GM21526 (cell line): Measurements from ENCODE around the gene PMPCA.
A peak's percentile ranks its signal among the peaks of the same experiment; 100 is the strongest.
"Not testable (repeated sequence)": the region's sequence is repeated elsewhere in the genome, so short reads cannot be mapped to it uniquely, and the experiment has no call there.

Experiments used
- ATAC-seq: cut with Tn5 transposase; IDR thresholded peaks from one replicate; pipeline ENCODE4 v1.9.1; 2021; ENCODE audit warnings: moderate library complexity; ENCODE audit not compliant: unreplicated experiment, low FRiP score

The PMPCA gene

GRCh38 chr9:136393531-136393930, 16.9 kb upstream of the PMPCA start:
- ATAC-seq = no peak

GRCh38 chr9:136394312-136395019, 16.0 kb upstream of the PMPCA start:
- no peak for ATAC-seq

GRCh38 chr9:136395020-136395340, 15.5 kb upstream of the PMPCA start:
- no peak for ATAC-seq

- ATAC-seq = no peak
Measured at GRCh38 chr9:136395345-136396218, 14.9 kb upstream of the PMPCA start.

GRCh38 chr9:136396219-136396515, 14.3 kb upstream of the PMPCA start:
- no peak for ATAC-seq

GRCh38 chr9:136397643-136398042, 12.8 kb upstream of the PMPCA start:
- ATAC-seq = no peak

- no peak for ATAC-seq
Measured at GRCh38 chr9:136398286-136398685, 12.2 kb upstream of the PMPCA start.

GRCh38 chr9:136399176-136400037, 11.1 kb upstream of the PMPCA start:
- ATAC-seq = no peak

- ATAC-seq = peak; percentile 66
Measured at GRCh38 chr9:136400038-136400834, 10.2 kb upstream of the PMPCA start, which contains the start of gene SNAPC4. Gene SNAPC4 (minus strand): TSS chr9:136400170. CDS start chr9:136398428, 1,742 bp downstream.

GRCh38 chr9:136401173-136401922, 9.1 kb upstream of the PMPCA start:
- no peak for ATAC-seq

- ATAC-seq = no peak
Measured at GRCh38 chr9:136402067-136402466, 8.4 kb upstream of the PMPCA start.

GRCh38 chr9:136403538-136403914, 6.9 kb upstream of the PMPCA start:
- ATAC-seq = no peak

- no peak for ATAC-seq
Measured at GRCh38 chr9:136403915-136404800, 6.3 kb upstream of the PMPCA start.

GRCh38 chr9:136404801-136405136, 5.7 kb upstream of the PMPCA start:
- ATAC-seq = no peak

GRCh38 chr9:136405481-136405880, 5.0 kb upstream of the PMPCA start:
- ATAC-seq = no peak

- ATAC-seq = not testable (repeated sequence)
Measured at GRCh38 chr9:136405904-136406303, 4.6 kb upstream of the PMPCA start.

GRCh38 chr9:136407061-136407460, 3.4 kb upstream of the PMPCA start:
- not testable (repeated sequence) for ATAC-seq

- no peak for ATAC-seq
Measured at GRCh38 chr9:136407911-136408310, 2.5 kb upstream of the PMPCA start.
